Gastroesophageal sphincter (tissue), 4 donors: Measurements from ENCODE around the gene RPS6KA4. TPM values are rescaled to one million over a fixed set of nuclear protein-coding genes. Genes with fewer than 3 reads are reported as not detected.

Source experiments
- ATAC-seq: fragments of 150-250 bp; one replicate; pipeline ENCODE4 v1.9.1; 2016; ENCODE audit warnings: mild to moderate bottlenecking, moderate library complexity
- H3K27ac ChIP-seq, 4 donors: fragments of 200-600 bp; sonication (generic) in 3 of 4; 1 replicate in 3 of 4; 2 replicates in 1 of 4; pipeline ENCODE4 v1.5.1; 2016 to 2019
- H3K27me3 ChIP-seq: fragments of 200-600 bp; sonication (generic); one replicate; pipeline ENCODE4 v1.5.1; 2019
- H3K36me3 ChIP-seq, 2 donors: fragments of 200-600 bp; sonication (generic); one replicate each; pipeline ENCODE4 v1.5.1; 2019; ENCODE audit warnings: control low read depth in 1 of 2
- H3K4me1 ChIP-seq, 3 donors: fragments of 200-600 bp; sonication (generic); 1 replicate in 2 of 3; 2 replicates in 1 of 3; pipeline ENCODE4 v1.5.1; 2016 to 2019; ENCODE audit warnings: control low read depth in 2 of 3
- H3K4me3 ChIP-seq, 2 donors: fragments of 200-600 bp; sonication (generic); one replicate each; pipeline ENCODE4 v1.5.1; 2019; ENCODE audit warnings: mild to moderate bottlenecking in 1 of 2, moderate library complexity in 1 of 2
- H3K9me3 ChIP-seq, 3 donors: fragments of 200-600 bp; sonication (generic); one replicate each; pipeline ENCODE4 v1.5.1; 2017 to 2019; ENCODE audit warnings: control low read depth in 2 of 3
- CTCF ChIP-seq, 4 experiments: fragments of 200-600 bp in 2 of 4; fragments of 450-650 bp in 2 of 4; sonication (generic) in 1 of 4; IDR thresholded peaks; one replicate each; pipeline ENCODE4 v1.5.1; 2017 to 2019; ENCODE audit warnings: antibody characterized with exemption in 4 of 4, mild to moderate bottlenecking in 2 of 4, moderate library complexity in 2 of 4
- EP300 ChIP-seq: sonication (generic); formaldehyde crosslinking; IDR thresholded peaks from one replicate; pipeline ENCODE4 v1.6.1; 2017; ENCODE audit warnings: antibody characterized with exemption, mild to moderate bottlenecking
- POLR2A ChIP-seq, 2 donors: fragments of 450-650 bp; IDR thresholded peaks; one replicate each; pipeline ENCODE4 v1.6.1; 2017; ENCODE audit warnings: antibody characterized with exemption in 2 of 2, mild to moderate bottlenecking in 2 of 2, moderate library complexity in 1 of 2
- POLR2AphosphoS5 ChIP-seq: sonication (generic); formaldehyde crosslinking; IDR thresholded peaks from one replicate; pipeline ENCODE4 v1.6.1; 2017; ENCODE audit warnings: antibody characterized with exemption
- WGBS, 2 donors: methylation state at CpG; one replicate each; pipeline ENCODE4 v1.1.5; 2018; ENCODE audit warnings: low coverage in 1 of 2; 5-methylcytosine and 5-hydroxymethylcytosine counted together
- total RNA-seq, 4 donors: library from RNA; depleted of rRNA; stranded (reverse); fragments of >200 nt; gene quantifications; one replicate each; pipeline ENCODE4 v1.1.0, GENCODE V29; 2016

Gene RPS6KA4
- total RNA-seq, 4 donors from 2014 or later: 21.2 to 44.2 (median 28.3) TPM

DNA sequence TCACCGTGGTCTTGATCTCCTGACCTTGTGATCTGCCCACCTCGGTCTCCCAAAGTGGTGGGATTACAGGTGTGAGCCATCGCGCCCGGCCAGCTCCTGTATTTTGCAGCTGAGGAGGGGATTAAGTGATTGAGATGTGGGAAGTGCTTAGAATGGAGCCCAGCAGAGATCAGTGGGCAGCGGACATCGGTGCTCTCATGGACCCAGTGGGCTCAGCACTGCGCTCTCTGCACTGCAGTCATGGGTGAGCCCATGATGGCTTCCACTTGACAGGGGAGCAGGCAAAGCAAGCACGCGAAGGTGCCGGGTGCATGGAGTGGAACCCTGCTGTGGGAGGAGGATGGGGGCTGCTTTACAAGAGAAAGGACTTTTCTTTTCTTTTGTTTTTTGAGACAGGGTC, 28.1 kb upstream of the RPS6KA4 start:
- TF ChIP-seq POLR2A (IDR thresholded peaks at IDR 0.05) (no peak), CTCF (IDR thresholded peaks at IDR 0.05) (no peak), EP300 (no peak), POLR2AphosphoS5 (no peak)

DNA sequence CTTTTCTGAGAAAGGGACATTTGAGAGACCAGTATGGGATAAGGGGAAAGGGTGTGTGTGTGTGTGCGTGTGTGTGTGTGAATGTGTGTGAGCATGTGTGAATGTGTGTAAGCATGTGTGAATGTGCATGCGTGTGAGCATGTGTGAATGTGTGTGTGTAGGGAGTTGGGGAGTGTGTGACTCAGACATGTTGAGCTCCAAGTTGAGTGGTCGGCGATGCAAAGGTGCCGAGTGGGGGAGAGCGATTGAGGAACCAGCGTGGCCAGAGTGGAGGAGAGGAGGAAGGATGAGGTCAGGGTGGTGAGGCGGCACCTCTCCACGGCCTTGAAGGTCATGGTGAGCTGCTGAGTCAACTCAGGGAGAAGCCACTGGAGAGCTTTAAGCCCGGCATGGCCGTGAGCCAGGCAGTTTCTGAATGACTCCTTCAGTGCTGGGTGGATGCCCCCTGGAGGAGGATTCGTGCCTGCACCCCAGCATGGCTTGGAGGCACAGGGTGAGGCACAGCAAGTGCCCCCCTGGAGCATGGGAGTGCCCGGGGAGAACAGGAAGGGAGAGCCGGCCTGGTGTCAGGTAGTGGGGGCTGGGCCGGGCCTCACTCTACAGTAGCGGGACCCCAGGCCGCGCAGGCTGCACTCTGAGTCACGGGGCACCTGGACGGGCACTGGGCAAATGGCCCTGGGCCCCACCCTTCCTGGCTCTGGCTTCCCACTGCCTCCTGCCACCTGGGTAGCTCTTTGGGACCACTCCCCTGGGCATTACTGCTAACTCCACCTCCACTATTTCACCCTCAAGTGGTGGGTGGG, 27.2 kb upstream of the RPS6KA4 start:
- peak; percentile 55 for ATAC-seq
- H3K36me3 ChIP-seq: no peaks in the 10 kb centered on the region
- H3K4me1 ChIP-seq: peaks cover 0 to 7% (median 0%) of the 10 kb centered on the region in 3 donors
- H3K27me3 ChIP-seq: peaks cover 3% of the 10 kb centered on the region
- H3K9me3 ChIP-seq: no peaks in the 10 kb centered on the region
- no peak overlapping the region for H3K27ac ChIP-seq
- TF ChIP-seq CTCF (IDR thresholded peaks at IDR 0.05): peak in 3 of 4 experiments; percentile 8 to 46 (median 34)
- TF ChIP-seq POLR2A (IDR thresholded peaks at IDR 0.05): no peak
- 43 to 72% methylated on average over 6 to 10 of the region's 20 CpGs for WGBS, 2 donors
- H3K4me3 ChIP-seq: no peak overlapping the region

More for the DNA sequence above, 28.1 kb upstream of the RPS6KA4 start:
- H3K9me3 ChIP-seq: no peaks in the 10 kb centered on the region
- H3K27ac ChIP-seq: no peak overlapping the region
- H3K36me3 ChIP-seq: no peaks in the 10 kb centered on the region
- ATAC-seq: no peak
- H3K27me3 ChIP-seq: peaks cover 3% of the 10 kb centered on the region
- no peak overlapping the region for H3K4me3 ChIP-seq
- peaks cover 0 to 7% (median 0%) of the 10 kb centered on the region in 3 donors for H3K4me1 ChIP-seq
- 62% methylated on average over 4 of the region's 11 CpGs; no CpG with 5 or more reads in 1 of the 2 donors for WGBS, 2 donors

DNA sequence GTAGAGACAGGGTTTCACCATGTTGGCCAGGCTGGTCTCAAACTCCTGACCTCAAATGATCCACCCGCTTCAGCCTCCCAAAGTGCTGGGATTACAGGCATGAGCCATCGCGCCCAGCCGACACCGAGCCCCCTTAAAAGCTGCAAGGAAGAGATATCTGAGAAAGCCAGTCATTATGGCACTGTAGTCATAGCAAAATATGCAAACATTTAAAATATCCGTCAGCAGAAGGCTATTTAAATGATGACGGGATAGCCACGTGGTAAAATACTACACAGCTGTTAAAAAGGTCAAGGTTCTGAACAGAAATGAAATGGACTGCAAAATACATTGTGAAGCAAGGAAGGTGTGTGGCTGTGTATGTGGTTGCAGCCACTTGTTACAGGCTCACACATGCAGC, 25.4 kb upstream of the RPS6KA4 start:
- Histone ChIP-seq H3K4me3 (no peak overlapping the region), H3K27me3 (peaks cover 3% of the 10 kb centered on the region), H3K36me3 (no peaks in the 10 kb centered on the region), H3K9me3 (no peaks in the 10 kb centered on the region), H3K4me1 (peaks cover 0 to 7% (median 0%) of the 10 kb centered on the region in 3 donors), H3K27ac (no peak overlapping the region)
- no peak for ATAC-seq
- TF ChIP-seq EP300 (no peak), POLR2AphosphoS5 (no peak), POLR2A (IDR thresholded peaks at IDR 0.05) (no peak), CTCF (IDR thresholded peaks at IDR 0.05) (no peak)
- WGBS, 2 donors: 75 to 84% methylated on average over 4 to 8 of the region's 8 CpGs

DNA sequence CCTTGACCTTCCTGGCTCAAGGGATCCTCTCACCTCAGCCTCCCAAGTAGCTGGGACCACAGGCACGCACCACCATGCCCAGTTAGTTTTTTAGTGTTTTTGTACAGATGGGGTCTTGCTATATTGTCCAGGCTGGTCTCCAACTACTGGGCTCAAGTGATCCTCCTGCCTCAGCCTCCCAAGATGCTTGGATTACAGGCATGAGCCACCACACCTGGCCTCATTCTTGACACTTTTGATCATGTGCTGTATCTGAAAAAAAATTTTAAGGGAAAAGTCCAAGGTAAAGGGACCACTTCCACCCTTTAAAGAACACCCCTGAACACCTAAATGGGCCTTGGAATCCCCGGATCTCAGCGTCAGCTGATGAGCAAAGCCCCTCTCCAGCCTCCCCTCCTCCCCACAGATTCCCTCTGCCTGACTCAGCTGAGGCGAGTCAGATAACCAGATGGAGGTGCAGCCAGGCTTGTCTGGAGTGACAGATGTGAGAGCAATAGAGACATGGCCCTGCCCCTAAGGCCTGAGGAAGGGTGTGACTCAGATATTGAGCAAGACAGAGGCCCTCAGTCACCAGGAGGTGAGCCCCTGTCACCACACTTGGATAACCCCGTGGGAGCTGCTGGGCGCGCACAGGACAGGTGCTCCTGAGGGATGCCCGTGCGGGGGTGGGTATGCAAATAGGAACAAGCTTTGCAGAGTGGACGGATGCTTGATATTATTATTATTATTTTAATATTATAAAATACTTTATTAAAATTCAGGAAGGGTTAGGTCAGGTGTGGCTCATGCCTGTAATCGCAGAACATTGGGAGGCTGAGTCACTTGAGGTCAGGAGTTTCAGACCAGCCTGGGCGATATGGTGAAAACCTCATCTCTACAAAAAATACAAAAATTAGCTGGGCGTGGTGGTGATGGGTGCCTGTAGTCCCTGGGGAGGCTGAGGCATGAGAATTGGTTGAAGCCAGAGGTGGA, 23.9 kb upstream of the RPS6KA4 start:
- peak; percentile 44 for ATAC-seq
- 57 to 67% methylated on average over 9 to 11 of the region's 13 CpGs for WGBS, 2 donors
- Histone ChIP-seq H3K4me1 (peaks cover 0 to 7% (median 0%) of the 10 kb centered on the region in 3 donors), H3K27ac (no peak overlapping the region), H3K27me3 (no peaks in the 10 kb centered on the region), H3K36me3 (no peaks in the 10 kb centered on the region), H3K4me3 (no peak overlapping the region), H3K9me3 (no peaks in the 10 kb centered on the region)
- TF ChIP-seq POLR2AphosphoS5 (no peak), CTCF (IDR thresholded peaks at IDR 0.05) (no peak), EP300 (no peak), POLR2A (IDR thresholded peaks at IDR 0.05) (no peak)
